IPS-18a (cell line): ENCODE data around the gene PMVK.

Source experiments
- H3K27ac ChIP-seq: one replicate; pipeline ENCODE4 v1.5.1; 2013; ENCODE audit warnings: low read length
- H3K27me3 ChIP-seq: one replicate; pipeline ENCODE4 v1.6.1; 2013; ENCODE audit warnings: mild to moderate bottlenecking, low read length; ENCODE audit not compliant: control insufficient read depth, insufficient read depth
- H3K36me3 ChIP-seq: one replicate; pipeline ENCODE4 v1.6.1; 2013; ENCODE audit warnings: low read depth, low read length; ENCODE audit not compliant: control insufficient read depth
- H3K4me1 ChIP-seq: one replicate; pipeline ENCODE4 v1.6.1; 2013; ENCODE audit warnings: low read depth, low read length; ENCODE audit not compliant: control insufficient read depth
- H3K4me3 ChIP-seq: one replicate; pipeline ENCODE4 v1.5.1; 2013; ENCODE audit warnings: low read length
- H3K9ac ChIP-seq: one replicate; pipeline ENCODE4 v1.6.1; 2013; ENCODE audit warnings: mild to moderate bottlenecking, low read length, moderate library complexity
- H3K9me3 ChIP-seq: one replicate; pipeline ENCODE4 v1.6.1; 2013; ENCODE audit warnings: low read depth, low read length; ENCODE audit not compliant: control insufficient read depth

Gene PMVK

DNA sequence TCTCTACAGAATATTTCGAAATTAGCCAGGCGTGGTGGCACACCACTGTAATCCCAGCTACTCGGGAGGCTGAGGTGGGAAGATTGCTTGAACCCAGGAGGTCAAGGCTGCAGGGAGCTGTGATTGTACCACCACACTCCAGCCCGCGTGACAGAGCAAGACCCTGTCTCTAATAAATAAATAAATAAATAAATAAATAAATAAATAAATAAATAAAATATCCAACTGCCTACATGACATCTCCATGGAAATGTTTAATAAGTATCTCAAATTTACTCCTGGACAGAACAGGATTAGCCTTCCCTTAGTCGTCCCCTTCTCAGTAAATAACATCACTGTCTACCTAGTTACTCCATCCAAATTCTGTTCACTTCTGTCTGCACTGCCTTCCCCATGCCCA is 37.5 kb downstream of the PMVK start:
- H3K4me3 ChIP-seq, result no peak overlapping the region
- H3K36me3 ChIP-seq, result no peaks in the 10 kb centered on the region
- no peaks in the 10 kb centered on the region for H3K9me3 ChIP-seq
- H3K9ac ChIP-seq, result no peak overlapping the region
- no peaks in the 10 kb centered on the region for H3K27me3 ChIP-seq
- no peaks in the 10 kb centered on the region for H3K4me1 ChIP-seq
- H3K27ac ChIP-seq, result no peak overlapping the region

GRCh38 chr1:154896771-154897286 is 39.7 kb downstream of the PMVK start:
- H3K27me3 ChIP-seq, result no peaks in the 10 kb centered on the region
- H3K9ac ChIP-seq, result no peak overlapping the region
- no peak overlapping the region for H3K4me3 ChIP-seq
- no peak overlapping the region for H3K27ac ChIP-seq
- no peaks in the 10 kb centered on the region for H3K36me3 ChIP-seq
- no peaks in the 10 kb centered on the region for H3K9me3 ChIP-seq
- H3K4me1 ChIP-seq, result no peaks in the 10 kb centered on the region

DNA sequence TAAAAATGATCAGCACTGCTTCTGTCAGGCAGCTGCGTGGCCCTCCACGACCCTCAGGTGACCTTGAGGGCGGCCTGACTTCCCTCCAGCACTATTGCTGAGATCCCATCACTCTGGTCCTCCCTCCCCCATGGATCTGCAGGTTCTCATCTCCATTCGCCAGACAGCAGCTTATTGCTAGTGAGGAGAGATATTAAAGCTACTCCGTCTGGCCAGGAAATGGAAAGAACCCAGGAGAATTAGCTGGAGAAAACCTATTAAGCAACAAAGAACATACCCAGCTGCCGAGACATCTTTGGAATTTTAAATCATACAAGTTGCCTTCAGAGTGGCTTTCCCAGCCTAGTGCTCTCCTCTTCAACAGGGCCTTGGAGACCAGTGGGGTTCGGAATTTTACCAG is 40.7 kb downstream of the PMVK start:
- Histone ChIP-seq H3K27ac (no peak overlapping the region), H3K9ac (no peak overlapping the region), H3K27me3 (no peaks in the 10 kb centered on the region), H3K4me3 (no peak overlapping the region), H3K4me1 (no peaks in the 10 kb centered on the region), H3K9me3 (no peaks in the 10 kb centered on the region), H3K36me3 (no peaks in the 10 kb centered on the region)

DNA sequence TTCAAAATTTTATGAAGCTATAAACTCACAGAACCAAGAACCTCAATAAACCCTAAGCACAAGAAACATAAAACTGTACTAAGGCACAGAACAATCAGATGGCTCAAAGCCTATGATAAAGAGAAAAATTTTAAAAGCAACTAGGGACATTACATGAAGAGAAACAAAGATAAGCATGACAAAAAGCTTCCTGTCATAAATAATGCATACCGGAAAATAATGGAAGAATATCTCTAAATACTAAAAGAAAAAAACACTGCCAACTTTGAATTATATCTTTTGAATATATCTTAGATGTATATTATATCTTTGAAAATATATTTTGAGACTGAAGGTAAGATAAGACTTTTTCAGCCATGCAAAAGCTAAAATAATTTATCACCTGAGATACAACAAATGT is 45.1 kb downstream of the PMVK start:
- Histone ChIP-seq H3K27me3 (no peaks in the 10 kb centered on the region), H3K36me3 (no peaks in the 10 kb centered on the region), H3K9me3 (no peaks in the 10 kb centered on the region), H3K4me3 (no peak overlapping the region), H3K27ac (no peak overlapping the region), H3K4me1 (no peaks in the 10 kb centered on the region), H3K9ac (no peak overlapping the region)

GRCh38 chr1:154888757-154889156 is 47.8 kb downstream of the PMVK start:
- H3K9me3 ChIP-seq, result no peaks in the 10 kb centered on the region
- H3K27me3 ChIP-seq, result no peaks in the 10 kb centered on the region
- H3K36me3 ChIP-seq, result no peaks in the 10 kb centered on the region

GRCh38 chr1:154886281-154887015 is 50.1 kb downstream of the PMVK start:
- Histone ChIP-seq H3K27me3 (no peaks in the 10 kb centered on the region), H3K9ac (no peak overlapping the region), H3K9me3 (no peaks in the 10 kb centered on the region), H3K4me1 (no peaks in the 10 kb centered on the region), H3K4me3 (no peak overlapping the region), H3K27ac (no peak overlapping the region), H3K36me3 (no peaks in the 10 kb centered on the region)

More at GRCh38 chr1:154888757-154889156, 47.8 kb downstream of the PMVK start:
- no peak overlapping the region for H3K9ac ChIP-seq
- H3K4me1 ChIP-seq, result no peaks in the 10 kb centered on the region
- H3K27ac ChIP-seq, result no peak overlapping the region
- no peak overlapping the region for H3K4me3 ChIP-seq

- no peak overlapping the region for H3K4me3 ChIP-seq
- H3K9me3 ChIP-seq, result no peaks in the 10 kb centered on the region
- no peak overlapping the region for H3K27ac ChIP-seq
- no peaks in the 10 kb centered on the region for H3K36me3 ChIP-seq
- no peaks in the 10 kb centered on the region for H3K27me3 ChIP-seq
- H3K9ac ChIP-seq, result no peak overlapping the region
- H3K4me1 ChIP-seq, result no peaks in the 10 kb centered on the region
These were observed 51.4 kb downstream of the PMVK start for GRCh38 chr1:154884869-154885701.

- Histone ChIP-seq H3K27ac (no peak overlapping the region), H3K4me3 (no peak overlapping the region), H3K27me3 (no peaks in the 10 kb centered on the region), H3K9me3 (no peaks in the 10 kb centered on the region), H3K36me3 (no peaks in the 10 kb centered on the region), H3K4me1 (no peaks in the 10 kb centered on the region), H3K9ac (no peak overlapping the region)
These were observed 52.3 kb downstream of the PMVK start for GRCh38 chr1:154883919-154884868.

DNA sequence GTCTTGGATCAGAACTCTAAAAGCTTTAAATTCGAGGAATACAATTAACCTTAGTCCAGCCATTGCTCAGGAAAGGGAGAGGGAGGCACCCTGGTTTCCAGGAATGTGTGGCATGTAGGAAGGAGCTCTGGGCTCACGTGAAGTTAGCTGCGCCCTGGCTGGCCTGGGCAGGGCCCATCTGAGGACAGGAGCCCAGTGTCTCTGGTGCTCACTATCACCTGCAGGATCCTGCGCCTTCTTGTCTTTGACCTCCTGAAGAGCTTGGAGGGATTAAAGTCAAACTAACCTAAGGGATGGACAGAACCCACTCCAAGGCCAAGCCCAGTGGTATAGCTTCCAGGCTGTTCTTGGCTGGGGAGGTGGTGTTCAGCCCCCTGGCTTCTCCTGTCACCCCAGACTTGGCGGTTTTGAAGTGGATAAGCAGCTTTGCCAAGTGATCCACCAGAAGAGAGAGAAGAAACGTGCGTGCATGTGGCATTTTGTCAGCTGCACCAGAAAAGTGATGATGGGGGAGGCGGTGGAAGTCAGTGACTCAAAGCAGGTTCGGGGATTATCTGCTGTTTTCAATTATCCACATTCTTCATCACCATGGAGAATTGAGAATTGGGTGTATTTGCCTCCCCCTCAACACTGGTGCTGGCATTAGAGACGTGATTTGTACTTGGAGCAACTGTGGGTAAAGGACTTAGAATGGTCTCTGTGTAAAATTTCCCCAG is 54.5 kb downstream of the PMVK start:
- Histone ChIP-seq H3K4me3 (no peak overlapping the region), H3K4me1 (no peaks in the 10 kb centered on the region), H3K36me3 (no peaks in the 10 kb centered on the region), H3K9ac (no peak overlapping the region), H3K27ac (no peak overlapping the region), H3K9me3 (no peaks in the 10 kb centered on the region), H3K27me3 (no peaks in the 10 kb centered on the region)

DNA sequence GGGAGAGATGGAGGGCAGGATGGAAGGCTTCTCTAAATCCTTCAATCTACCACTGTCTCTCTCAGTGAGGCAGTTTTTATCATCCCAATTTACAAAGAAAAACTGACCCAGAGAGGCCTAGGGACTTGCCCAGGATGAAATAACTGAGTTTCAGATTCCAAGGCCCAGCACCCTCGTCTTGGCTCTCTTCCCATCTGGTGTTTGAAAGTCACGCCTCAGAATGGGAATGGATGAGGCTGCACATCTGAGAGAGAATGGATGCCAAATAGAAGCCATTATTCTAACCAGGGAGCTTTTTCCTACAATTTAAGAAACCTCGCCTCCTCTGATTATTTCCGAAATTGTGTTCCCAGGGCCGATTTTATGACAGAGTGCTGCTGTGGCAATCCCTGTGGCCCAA is 55.8 kb downstream of the PMVK start:
- Histone ChIP-seq H3K36me3 (no peaks in the 10 kb centered on the region), H3K27me3 (no peaks in the 10 kb centered on the region)

More for the DNA sequence above, 55.8 kb downstream of the PMVK start:
- Histone ChIP-seq H3K9me3 (no peaks in the 10 kb centered on the region), H3K9ac (no peak overlapping the region), H3K27ac (no peak overlapping the region), H3K4me1 (no peaks in the 10 kb centered on the region), H3K4me3 (no peak overlapping the region)
